Peyer's patch (tissue), 4 donors: ENCODE measurements around the gene FAM8A1.

Experiments
- POLR2A ChIP-seq, 2 donors: fragments of 450-650 bp; IDR thresholded peaks; one replicate each; pipeline ENCODE4 v1.5.1; 2017; ENCODE audit warnings: antibody characterized with exemption in 2 of 2, mild to moderate bottlenecking in 2 of 2, moderate library complexity in 2 of 2
- TF ChIP-seq, protein P1 (sequence below), 6 experiments: fragments of 450-650 bp in 4 of 6; fragments of 200-600 bp in 2 of 6; sonication (generic) in 1 of 6; IDR thresholded peaks; one replicate each; pipeline ENCODE4 v1.5.1; 2017 to 2019; ENCODE audit warnings: antibody characterized with exemption in 6 of 6, mild to moderate bottlenecking in 3 of 6, moderate library complexity in 1 of 6

DNA sequence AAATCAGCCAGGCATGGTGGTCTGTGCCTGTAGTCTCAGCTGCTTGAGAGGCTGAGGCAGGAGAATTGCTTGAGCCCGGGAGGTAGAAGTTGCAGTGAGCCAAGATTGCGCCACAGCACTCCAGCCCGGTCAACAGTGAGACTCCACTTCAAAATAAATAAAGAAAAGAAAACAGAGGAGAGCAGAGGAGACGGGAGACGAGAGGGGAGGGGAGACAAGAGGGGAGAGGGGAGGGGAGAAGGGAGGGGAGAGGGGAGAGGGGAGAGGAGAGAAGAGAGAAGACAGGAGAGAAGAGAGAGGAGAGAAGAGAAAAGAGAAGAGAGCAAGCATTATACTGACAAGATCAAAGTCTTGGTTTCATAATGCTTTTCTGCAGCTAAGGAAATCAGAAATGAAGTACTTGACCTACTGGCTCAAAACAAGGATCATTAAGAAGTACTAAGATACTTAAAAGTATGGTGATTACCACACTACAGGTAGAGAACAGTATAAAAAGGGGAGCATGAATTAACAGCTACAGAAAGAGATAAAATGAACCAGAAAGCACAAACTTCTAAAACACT lies 30.5 kb downstream of the FAM8A1 start:
- TF ChIP-seq, protein P1, sequence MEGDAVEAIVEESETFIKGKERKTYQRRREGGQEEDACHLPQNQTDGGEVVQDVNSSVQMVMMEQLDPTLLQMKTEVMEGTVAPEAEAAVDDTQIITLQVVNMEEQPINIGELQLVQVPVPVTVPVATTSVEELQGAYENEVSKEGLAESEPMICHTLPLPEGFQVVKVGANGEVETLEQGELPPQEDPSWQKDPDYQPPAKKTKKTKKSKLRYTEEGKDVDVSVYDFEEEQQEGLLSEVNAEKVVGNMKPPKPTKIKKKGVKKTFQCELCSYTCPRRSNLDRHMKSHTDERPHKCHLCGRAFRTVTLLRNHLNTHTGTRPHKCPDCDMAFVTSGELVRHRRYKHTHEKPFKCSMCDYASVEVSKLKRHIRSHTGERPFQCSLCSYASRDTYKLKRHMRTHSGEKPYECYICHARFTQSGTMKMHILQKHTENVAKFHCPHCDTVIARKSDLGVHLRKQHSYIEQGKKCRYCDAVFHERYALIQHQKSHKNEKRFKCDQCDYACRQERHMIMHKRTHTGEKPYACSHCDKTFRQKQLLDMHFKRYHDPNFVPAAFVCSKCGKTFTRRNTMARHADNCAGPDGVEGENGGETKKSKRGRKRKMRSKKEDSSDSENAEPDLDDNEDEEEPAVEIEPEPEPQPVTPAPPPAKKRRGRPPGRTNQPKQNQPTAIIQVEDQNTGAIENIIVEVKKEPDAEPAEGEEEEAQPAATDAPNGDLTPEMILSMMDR (IDR thresholded peaks at IDR 0.05): no peak
- no peak for TF ChIP-seq POLR2A (IDR thresholded peaks at IDR 0.05)
